ENCODE results near the gene GAS2L1. TPM values are rescaled to one million over a fixed set of nuclear protein-coding genes. Genes with fewer than 3 reads are reported as not detected.
A peak's percentile ranks its signal among the peaks of the same experiment; 100 is the strongest.

Gene GAS2L1
- total RNA-seq, 2 experiments from 2014 or later: 1.1 to 1.4 TPM

DNA sequence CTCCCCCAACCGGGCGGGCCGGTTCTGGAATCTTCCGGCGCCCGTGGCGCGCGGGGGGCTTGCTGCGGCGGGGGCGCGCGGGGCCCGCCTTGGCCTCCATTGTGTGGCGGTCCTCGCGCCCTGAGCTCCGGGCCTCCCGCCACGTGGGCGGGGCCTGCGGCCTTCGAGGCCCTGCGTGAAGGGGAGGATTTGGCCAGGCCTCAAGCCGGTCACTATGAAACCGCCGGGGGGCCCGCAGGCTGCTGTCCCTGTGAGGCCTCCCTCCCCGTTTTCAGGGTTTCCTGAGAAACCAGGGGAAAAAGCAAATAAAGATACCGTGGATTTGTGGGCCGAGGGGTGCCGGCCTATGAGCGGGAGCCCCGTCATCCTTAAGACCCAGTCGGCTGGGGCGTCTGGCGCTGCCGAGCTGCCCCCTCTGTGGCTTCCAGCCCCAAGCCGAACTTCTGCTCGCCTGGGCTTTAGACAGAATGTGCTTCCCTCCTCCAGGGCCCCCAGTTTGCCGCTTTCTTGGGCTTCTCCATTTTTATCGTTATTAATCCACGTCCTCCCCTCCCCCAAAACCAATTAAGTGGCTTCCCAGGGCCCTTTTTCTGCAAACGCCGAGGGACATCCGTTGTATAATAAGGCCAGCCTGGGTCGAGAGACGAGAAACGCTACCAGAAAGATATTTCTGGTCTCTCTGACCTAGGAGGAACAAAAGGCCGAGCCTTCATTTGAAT is 37.8 kb upstream of the GAS2L1 start:
- Mint-ChIP-seq H3K9me3 (no peaks in the 10 kb centered on the region), H3K4me3 (peak overlapping the region; percentile 95), H3K27me3 (peaks cover 5% of the 10 kb centered on the region), H3K36me3 (peaks cover 55% of the 10 kb centered on the region), H3K27ac (peak overlapping the region; percentile 100), H3K4me1 (peaks cover 52% of the 10 kb centered on the region)
- peak; percentile 47 for DNase-seq

DNA sequence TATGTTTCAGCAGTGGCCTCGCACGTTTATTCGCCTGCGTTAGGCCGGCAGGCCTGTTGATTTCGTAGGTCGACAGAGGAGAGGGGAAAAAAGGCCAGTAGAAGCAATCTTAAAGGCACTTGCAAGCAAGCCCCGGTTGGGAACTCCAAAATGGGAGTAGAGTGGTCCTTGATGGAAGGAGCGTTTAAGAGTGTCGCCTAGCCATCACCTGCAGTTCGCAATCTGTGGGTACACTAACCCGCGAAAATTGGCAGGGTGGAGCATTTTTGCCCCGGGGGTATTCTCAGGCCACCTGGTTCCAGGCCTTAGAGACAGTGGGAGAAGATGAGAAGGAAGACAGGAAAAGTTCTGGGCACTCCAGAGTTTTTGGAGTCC is 37.2 kb upstream of the GAS2L1 start:
- H3K27ac Mint-ChIP-seq: peak overlapping the region; percentile 100
- H3K4me1 Mint-ChIP-seq: peaks cover 57% of the 10 kb centered on the region
- no peaks in the 10 kb centered on the region for H3K9me3 Mint-ChIP-seq
- DNase-seq: no peak
- H3K4me3 Mint-ChIP-seq: peak overlapping the region; percentile 95
- peaks cover 59% of the 10 kb centered on the region for H3K36me3 Mint-ChIP-seq
- H3K27me3 Mint-ChIP-seq: peaks cover 5% of the 10 kb centered on the region

DNA sequence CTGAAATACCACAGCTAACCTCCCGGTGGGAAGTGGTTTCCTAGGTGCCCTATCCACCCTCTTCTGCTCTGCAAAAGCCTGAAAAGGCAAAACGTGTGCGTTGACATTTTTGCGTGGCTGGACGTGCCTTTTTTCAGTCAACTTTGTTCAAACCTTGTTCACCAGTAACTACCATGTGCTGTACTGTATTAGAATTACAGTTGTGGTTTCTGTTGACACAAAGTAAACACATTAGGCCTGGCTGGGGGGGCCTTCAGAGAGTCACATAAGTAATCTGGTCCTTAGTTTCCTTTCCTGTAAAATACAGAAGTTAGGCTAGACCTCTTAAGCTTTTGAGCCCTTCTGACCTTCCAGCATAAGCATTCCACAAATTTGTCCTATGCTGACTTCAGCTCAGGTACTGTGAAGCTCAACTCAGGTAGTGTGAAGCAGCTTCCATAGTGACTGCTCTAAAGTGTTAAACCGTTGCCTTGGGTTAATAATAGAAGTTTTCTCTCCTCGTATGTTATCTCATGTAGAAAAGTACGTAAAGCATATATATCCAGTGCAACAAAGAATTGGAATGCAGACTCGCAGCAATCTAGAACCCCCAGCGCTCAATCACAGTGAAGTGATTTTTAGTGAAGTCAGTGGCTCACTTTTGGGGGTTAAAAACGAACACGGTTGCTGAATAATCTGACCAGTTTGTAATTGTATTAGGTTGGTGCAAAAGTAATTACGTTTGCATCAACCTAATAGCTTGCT is 36.5 kb upstream of the GAS2L1 start:
- no peak for DNase-seq
- H3K4me1 Mint-ChIP-seq: peaks cover 62% of the 10 kb centered on the region
- H3K4me3 Mint-ChIP-seq: peak overlapping the region; percentile 95
- H3K27ac Mint-ChIP-seq: peak overlapping the region; percentile 100
- H3K27me3 Mint-ChIP-seq: peaks cover 5% of the 10 kb centered on the region
- peaks cover 64% of the 10 kb centered on the region for H3K36me3 Mint-ChIP-seq
- H3K9me3 Mint-ChIP-seq: no peaks in the 10 kb centered on the region

DNA sequence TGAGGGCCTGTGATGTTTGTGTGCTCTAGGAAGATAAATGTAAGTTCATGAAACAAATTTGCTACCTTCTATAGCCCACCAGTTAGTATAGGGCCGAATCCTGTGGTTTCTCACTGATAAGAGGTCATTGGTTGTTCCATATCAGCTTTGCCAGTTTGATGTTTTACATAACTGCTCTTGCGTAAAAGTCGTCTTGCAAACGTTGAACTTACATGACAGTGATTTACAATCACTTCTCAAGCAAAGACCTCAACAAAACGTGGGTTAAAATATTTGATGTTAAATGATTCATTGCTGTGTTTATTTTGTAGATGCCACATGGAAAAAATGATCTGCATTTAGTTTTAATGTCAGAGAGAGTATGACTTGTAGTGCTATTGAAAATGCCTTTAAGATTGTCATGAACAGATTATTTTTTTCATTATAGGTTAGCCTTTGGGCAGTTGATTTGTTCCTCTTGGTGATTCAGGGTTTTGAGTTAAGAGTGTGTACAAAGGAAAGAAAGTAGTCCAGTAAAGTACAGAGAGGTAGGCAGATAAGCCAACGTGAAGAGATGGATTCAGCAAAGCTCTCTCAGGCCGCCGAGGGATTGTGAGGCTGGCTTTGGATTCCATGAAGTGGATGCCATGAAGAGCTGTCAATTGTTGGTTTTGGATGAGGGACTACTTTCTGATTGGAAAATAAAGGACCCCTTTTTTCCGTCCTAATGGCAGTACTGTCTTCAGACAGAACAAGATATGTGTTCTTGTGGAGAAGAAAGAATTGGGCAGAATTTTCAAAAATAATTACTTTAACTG is 35.8 kb upstream of the GAS2L1 start:
- Mint-ChIP-seq H3K4me3 (peak overlapping the region; percentile 95), H3K27me3 (peaks cover 5% of the 10 kb centered on the region), H3K27ac (peak overlapping the region; percentile 100), H3K36me3 (peaks cover 70% of the 10 kb centered on the region), H3K4me1 (peaks cover 68% of the 10 kb centered on the region), H3K9me3 (no peaks in the 10 kb centered on the region)
- DNase-seq: no peak

DNA sequence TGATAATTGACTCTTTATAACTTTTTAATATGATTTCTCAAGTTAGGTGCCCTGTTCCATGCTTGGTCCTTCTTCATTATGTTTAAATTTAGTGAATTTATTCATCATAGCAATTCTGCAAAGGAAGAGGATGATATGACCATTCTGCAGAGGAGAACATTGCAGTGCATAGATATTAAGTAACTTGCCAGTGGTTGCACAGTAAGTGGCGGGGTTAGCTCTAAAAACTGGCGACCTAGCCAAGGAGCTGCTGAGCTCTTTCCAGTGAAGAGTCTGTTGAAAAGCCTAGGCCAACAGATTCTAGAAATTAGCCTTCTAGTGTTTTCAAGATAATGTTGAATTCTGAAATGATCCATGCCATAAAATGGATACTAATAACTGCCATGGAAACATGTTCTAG is 33.8 kb upstream of the GAS2L1 start:
- Mint-ChIP-seq H3K36me3 (peaks cover 74% of the 10 kb centered on the region), H3K9me3 (no peaks in the 10 kb centered on the region), H3K27me3 (peaks cover 5% of the 10 kb centered on the region), H3K4me3 (no peak overlapping the region), H3K27ac (no peak overlapping the region), H3K4me1 (peaks cover 70% of the 10 kb centered on the region)
- no peak for DNase-seq

DNA sequence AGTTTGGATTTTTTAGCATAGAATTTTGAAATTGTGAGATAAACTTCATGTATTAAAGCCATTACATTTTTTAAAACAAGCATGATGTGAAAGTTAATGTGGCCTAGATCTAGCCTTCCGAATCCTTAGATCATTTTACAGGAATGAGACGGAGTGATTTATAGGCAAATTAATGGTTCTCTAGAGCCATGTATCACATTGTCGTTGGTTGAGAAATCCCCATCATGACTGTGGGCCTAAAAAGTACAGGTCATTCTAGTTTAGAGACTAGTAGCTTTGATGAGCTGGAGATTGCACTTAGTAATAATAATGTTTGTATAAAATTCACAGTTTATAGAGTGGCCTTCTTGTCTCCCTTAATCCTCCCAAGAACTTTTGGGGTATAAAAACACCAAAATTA is 31.3 kb upstream of the GAS2L1 start:
- Mint-ChIP-seq H3K4me3 (no peak overlapping the region), H3K27me3 (no peaks in the 10 kb centered on the region), H3K36me3 (peaks cover 74% of the 10 kb centered on the region), H3K4me1 (peaks cover 66% of the 10 kb centered on the region), H3K9me3 (no peaks in the 10 kb centered on the region), H3K27ac (no peak overlapping the region)
- DNase-seq: no peak

DNA sequence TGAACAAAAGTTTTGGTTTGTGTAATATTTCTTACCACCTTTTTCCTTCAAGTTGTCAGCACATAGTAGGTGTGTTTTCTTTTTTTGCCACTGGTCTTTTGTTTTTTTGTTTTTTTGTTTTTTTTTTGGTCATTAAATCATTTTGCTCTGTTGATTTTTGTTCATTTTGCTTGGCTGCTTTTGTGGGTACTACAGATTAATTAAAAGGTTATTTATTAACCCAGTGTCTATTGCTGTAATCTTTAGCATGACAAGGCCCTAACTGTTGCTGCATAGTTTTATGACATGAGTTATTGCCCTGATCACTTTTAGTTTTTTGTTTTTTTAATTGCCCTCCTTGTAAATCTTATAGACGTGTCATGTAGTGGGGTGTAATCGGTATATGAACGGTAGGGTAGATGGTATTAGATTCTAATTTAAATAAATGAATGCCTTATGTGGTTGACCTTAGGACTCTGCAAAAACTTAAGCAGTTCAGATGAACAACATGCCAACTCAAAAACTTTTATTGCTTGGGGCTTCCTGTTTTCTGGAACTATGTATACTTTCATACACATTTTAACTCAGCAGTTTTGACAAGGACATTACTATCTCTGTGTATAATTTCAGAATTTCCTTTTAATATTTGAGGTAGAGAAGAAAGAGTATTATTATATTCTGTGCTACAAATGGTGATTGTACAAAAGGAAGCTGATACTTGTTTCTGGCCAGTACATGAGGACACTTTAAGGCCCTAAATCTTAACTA is 30.5 kb upstream of the GAS2L1 start:
- no peak for DNase-seq
- Mint-ChIP-seq H3K9me3 (no peaks in the 10 kb centered on the region), H3K4me1 (peaks cover 58% of the 10 kb centered on the region), H3K36me3 (peaks cover 70% of the 10 kb centered on the region), H3K27me3 (no peaks in the 10 kb centered on the region), H3K27ac (peak overlapping the region; percentile 1), H3K4me3 (no peak overlapping the region)

DNA sequence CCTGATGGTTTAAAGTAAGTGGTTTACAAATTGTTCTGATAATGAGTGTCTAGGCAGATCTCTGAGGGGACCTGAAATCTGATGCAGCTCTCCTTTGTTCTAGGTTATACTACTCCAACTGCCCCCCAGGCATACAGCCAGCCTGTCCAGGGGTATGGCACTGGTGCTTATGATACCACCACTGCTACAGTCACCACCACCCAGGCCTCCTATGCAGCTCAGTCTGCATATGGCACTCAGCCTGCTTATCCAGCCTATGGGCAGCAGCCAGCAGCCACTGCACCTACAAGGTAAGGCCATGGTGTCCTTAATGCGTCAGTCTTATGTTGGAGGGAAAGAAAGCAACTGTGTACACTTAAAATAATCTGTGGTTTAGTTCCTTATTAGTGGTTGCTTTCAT is 28.5 kb upstream of the GAS2L1 start:
- peaks cover 69% of the 10 kb centered on the region for H3K36me3 Mint-ChIP-seq
- no peaks in the 10 kb centered on the region for H3K27me3 Mint-ChIP-seq
- no peaks in the 10 kb centered on the region for H3K9me3 Mint-ChIP-seq
- peaks cover 38% of the 10 kb centered on the region for H3K4me1 Mint-ChIP-seq
- DNase-seq: no peak
- no peak overlapping the region for H3K4me3 Mint-ChIP-seq
- H3K27ac Mint-ChIP-seq: peak overlapping the region; percentile 30

DNA sequence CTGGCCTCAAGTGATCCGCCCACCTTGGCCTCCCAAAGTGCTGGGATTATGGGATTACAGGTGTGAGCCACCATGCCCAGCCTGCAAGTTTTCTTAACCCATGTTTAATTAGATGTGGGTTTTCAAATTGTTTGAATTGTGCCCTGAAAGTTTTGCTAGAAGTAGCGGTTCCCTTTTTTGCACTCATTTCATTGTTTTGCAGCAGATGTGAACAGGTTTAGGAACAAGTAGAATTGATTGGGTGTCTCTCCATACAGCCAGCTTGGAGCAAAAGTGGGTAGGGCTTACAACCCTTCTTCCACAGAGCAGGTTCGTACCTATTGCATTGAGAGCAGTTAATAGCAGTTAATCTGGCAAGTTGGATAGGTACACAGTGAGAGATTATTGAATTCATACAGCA is 22.3 kb upstream of the GAS2L1 start:
- H3K36me3 Mint-ChIP-seq: peaks cover 53% of the 10 kb centered on the region
- no peak for DNase-seq
- H3K27me3 Mint-ChIP-seq: no peaks in the 10 kb centered on the region
- no peaks in the 10 kb centered on the region for H3K9me3 Mint-ChIP-seq
- H3K4me1 Mint-ChIP-seq: peaks cover 20% of the 10 kb centered on the region
- no peak overlapping the region for H3K4me3 Mint-ChIP-seq
- H3K27ac Mint-ChIP-seq: no peak overlapping the region

DNA sequence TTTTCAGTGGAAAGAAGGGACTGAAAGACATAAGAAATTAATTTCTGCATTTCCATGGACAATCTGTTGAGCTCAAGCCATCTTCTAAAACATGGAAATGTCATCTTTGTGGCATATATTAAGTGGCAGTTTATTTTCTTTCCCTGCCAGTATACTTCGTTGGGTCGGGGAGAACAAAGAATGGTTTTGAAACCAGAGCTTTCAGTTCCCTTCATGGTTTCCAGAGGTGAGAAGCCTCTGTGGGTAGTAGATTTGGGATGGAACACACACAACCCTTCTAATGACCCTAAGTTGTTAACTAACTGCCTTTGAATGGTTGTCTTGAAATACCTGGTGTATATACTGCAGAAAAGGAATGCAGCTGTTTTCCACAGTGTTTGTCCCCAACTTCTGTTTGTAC is 17.6 kb upstream of the GAS2L1 start:
- DNase-seq: no peak
- Mint-ChIP-seq H3K4me1 (peaks cover 20% of the 10 kb centered on the region), H3K4me3 (no peak overlapping the region), H3K27me3 (no peaks in the 10 kb centered on the region), H3K36me3 (peaks cover 55% of the 10 kb centered on the region), H3K27ac (peak overlapping the region; percentile 15), H3K9me3 (no peaks in the 10 kb centered on the region)

DNA sequence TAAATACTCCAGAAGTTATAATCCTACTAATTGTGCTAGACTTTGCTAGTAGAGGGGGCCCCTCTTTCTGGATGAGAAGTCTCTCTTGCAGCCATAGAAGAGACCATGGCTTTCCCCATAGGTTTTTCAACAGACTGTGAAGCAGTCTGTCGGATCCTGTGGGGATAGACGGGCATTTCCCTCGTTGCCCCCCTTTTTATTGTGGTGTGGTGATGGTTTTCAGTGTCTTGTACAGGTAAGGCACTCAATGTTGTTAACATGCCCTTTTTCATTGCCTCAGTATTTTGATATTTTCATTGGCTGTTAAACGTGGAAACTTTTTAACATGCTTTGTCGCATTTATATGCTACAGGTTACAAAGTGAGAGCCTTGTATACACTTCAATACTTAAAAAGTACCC is 16.4 kb upstream of the GAS2L1 start:
- H3K4me1 Mint-ChIP-seq: peaks cover 20% of the 10 kb centered on the region
- H3K27ac Mint-ChIP-seq: no peak overlapping the region

DNA sequence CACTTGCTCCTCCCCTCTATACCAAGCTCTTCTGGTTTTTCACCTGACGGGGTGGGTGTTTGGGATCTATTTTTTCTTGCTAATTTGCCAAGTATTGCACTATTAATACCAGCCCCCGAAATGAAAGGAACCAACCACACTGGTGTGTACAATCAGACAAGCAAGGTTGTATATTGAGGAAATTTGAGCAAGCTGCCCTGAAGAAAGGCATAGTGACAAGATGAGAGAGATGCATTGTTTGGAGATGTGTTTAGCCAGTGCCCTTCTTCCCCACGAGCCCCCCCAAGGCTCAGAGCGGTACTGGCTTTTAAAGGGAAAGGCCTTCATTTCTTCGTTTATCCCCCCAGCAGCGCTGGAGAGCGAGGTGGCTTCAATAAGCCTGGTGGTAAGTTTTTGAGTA is 15.2 kb upstream of the GAS2L1 start:
- Mint-ChIP-seq H3K9me3 (no peaks in the 10 kb centered on the region), H3K4me3 (no peak overlapping the region), H3K27ac (no peak overlapping the region), H3K36me3 (peaks cover 48% of the 10 kb centered on the region), H3K4me1 (peaks cover 20% of the 10 kb centered on the region), H3K27me3 (no peaks in the 10 kb centered on the region)
- no peak for DNase-seq

More for the DNA sequence above, 16.4 kb upstream of the GAS2L1 start:
- Mint-ChIP-seq H3K9me3 (no peaks in the 10 kb centered on the region), H3K4me3 (no peak overlapping the region), H3K27me3 (no peaks in the 10 kb centered on the region), H3K36me3 (peaks cover 51% of the 10 kb centered on the region)
- DNase-seq: no peak

DNA sequence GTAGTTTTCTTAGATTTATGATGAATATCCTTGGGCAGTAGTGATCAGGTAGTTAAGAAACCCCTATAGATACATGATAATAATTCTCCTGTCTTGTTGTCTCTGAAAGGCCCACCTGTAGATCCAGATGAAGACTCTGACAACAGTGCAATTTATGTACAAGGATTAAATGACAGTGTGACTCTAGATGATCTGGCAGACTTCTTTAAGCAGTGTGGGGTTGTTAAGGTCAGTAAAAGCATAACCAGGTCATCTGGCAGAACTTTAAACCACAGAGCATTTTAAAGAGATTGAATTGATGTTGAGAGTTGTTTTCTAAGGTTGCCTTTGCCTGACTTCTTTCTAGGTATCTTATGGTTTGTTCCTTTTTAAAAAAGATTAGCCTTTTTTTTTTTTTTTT is 14.1 kb upstream of the GAS2L1 start:
- no peaks in the 10 kb centered on the region for H3K9me3 Mint-ChIP-seq
- no peak overlapping the region for H3K4me3 Mint-ChIP-seq
- H3K36me3 Mint-ChIP-seq: peaks cover 44% of the 10 kb centered on the region
- H3K4me1 Mint-ChIP-seq: peaks cover 13% of the 10 kb centered on the region
- H3K27ac Mint-ChIP-seq: no peak overlapping the region
- no peaks in the 10 kb centered on the region for H3K27me3 Mint-ChIP-seq
- no peak for DNase-seq

DNA sequence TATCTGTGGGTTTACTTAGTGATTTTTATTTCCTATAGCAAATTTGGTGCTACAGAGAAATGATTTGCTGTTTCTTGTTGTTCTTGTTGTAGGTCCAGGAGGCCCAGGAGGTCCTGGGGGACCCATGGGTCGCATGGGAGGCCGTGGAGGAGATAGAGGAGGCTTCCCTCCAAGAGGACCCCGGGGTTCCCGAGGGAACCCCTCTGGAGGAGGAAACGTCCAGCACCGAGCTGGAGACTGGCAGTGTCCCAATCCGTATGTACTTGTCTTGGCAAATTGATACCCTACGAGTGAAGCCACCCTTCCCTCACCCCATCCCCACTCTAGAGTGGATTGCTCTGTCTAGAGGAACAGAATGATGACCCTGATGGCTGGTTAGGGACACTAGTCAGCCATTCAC is 7.8 kb upstream of the GAS2L1 start:
- Mint-ChIP-seq H3K9me3 (no peaks in the 10 kb centered on the region), H3K4me1 (no peaks in the 10 kb centered on the region), H3K36me3 (peaks cover 36% of the 10 kb centered on the region), H3K27me3 (no peaks in the 10 kb centered on the region), H3K4me3 (no peak overlapping the region), H3K27ac (no peak overlapping the region)
- DNase-seq: no peak

Measured in activated naive CD8-positive, alpha-beta T cell treated with anti-CD3 and anti-CD28 coated beads for 36 hours (primary cell).